Activated naive CD4-positive, alpha-beta T cell (primary cell): ENCODE data around the gene PEA15.

Source experiments
- DNase-seq, 4 experiments: peaks; one replicate each; lab custom pipeline; 2025; lab: John Stamatoyannopoulos, UW

The PEA15 gene

DNA sequence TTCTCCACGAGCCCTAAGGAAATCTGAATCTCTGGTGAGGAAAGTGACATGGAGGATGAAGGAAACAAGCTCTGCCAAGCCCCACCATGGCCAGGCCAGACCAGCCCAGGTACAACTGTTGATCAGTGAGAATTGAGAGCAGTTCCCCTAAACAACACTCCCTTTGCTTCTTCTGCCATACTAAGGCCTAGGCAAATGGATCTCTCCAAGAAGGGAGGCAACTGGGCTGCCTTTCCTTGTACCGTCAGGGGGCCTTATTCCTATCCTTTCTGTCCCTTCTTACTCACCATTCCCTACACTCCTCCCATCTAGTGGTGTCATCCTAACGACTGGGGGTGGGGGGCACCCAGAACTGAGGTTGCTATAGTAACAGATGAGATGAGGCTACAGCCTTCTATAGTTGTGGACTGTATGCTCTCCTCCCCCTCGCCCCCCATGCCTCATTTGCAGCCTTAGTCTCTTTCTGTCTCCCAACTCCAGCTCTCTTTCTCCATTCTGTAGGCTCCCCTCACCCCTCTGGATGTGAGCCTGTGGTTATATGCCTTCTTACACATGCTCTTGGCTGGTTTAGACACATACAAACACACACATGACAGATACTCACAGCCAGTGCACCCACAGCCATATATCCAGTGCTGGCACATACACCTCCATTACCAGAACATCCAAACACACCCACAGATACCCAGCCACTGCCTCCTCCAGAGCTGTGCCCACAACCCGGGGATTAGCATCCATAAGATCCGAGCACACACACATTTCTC lies 3.6 kb downstream of the PEA15 start:
- DNase-seq = no peak

DNA sequence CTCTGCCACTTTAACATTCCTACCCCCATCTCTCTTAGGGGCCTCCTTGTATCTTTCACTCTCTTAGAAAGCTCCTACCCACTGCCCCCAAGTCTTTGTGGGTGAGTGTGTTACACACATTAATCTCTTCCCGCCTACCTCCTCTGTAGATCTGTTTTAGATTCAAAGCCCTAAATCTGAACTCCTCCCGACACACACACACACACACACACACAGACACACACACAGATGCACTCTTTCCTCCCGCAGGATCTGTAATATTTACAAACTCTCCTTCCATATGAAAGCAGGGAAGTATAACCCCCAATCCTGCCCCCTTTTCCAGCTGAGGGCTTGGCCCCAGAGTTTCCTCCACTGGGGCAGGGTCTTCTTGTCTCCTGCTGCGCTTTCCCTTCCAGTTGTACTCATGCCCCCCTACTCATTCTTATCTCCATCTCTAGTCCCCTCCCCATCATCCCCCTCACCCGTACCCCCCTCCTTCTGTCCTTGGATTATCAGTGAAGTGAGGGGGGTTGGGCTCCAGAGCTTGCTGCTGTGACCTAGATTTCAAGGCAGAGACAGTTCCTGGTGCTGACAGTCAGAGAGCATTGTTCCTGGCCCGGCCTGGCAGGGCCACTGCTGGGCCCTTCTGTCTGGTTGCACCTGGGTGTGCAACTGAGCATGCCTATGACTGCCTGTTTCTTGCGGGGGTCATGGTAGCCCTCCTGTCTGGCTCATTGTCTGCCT lies 4.3 kb downstream of the PEA15 start:
- no peak for DNase-seq

DNA sequence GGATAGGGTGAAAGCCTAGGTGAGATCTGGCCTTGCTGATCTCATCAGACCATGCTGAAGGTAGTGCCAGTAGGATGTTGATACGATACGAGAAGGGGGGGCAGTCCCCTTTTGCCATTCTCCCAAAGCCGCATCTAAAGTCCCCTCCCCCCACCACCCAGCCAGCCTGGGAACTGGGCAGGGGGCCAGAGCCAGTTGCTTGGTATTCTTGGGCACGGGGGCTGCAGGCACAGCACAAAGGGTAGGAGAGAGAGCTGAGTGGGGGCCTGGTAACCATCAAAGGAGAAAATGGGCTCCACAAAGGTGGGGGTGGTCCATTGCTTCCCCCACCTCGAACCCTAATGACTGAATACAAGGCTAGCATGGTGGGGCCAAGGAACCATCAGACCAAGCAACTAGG lies 5.4 kb downstream of the PEA15 start:
- DNase-seq = no peak

DNA sequence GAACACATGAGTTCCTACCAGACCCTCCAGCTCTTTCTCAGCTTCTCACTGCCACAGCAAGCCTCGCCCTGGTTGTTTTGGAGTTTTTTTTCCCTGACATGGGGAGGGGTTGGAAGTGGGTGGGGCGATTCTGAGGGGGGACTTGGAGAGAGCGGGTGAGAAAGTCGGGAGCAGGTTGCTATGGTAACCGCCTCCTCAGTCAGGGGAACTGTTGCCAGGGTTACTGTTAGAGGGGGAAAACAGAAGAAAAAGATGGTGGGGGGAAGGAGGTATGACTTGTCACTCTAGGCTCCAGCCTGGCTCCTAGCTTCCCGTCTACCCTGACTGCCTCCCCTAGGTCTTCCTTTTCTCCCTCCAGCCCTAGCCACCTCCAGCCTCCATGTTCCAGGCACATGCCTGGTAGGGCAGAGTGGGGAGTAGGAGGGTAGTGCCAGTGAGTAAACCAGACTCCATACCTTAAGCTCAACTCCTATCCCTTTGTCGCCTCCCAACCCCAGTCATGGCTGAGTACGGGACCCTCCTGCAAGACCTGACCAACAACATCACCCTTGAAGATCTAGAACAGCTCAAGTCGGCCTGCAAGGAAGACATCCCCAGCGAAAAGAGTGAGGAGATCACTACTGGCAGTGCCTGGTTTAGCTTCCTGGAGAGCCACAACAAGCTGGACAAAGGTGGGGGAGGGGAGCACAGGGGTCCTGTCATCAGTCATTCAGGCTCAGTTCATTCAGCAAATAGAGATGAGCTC lies 6.0 kb downstream of the PEA15 start:
- no peak for DNase-seq

DNA sequence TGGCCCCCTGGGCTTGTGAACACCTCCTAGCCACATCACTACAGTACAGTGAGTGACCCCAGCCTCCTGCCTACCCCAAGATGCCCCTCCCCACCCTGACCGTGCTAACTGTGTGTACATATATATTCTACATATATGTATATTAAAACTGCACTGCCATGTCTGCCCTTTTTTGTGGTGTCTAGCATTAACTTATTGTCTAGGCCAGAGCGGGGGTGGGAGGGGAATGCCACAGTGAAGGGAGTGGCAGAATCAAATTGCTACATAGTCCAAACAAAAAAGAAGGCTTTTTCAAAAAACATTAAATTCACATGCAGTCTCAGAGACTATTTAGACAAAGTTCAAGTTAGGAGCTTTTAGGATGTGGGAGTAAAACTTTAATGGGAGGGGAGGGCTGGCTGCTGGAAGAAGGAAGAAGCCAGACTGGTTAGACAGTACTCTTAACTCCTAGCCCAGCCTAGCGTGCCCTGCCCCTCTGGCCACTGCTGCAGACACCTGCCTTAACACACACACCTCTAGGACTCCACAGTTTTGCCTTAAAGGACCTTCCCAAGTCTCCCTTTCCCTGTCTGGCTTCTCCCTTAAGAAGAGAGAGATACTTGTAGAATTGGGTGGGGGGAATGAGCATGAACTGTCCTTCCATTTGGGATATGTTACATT lies 9.4 kb downstream of the PEA15 start:
- DNase-seq = no peak

DNA sequence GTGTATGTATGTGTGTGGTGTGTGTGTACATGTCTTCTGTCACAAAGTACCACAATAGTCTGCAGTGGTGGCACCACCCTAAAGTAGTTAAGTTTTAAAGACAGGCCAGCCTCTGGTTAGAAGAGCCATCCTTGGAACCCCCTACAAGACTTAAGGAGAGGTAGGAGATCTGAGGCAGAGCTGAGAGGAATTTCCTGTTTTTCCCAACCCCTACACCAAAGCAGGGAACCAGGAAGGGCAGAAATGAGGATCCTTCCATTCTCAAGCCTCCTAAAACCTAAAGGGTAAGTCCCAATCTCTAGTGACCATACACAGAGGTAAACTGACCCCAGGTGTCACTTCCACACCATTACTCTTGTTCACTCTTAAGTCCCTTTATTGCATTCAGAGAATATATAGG lies 11.1 kb downstream of the PEA15 start:
- DNase-seq = no peak

DNA sequence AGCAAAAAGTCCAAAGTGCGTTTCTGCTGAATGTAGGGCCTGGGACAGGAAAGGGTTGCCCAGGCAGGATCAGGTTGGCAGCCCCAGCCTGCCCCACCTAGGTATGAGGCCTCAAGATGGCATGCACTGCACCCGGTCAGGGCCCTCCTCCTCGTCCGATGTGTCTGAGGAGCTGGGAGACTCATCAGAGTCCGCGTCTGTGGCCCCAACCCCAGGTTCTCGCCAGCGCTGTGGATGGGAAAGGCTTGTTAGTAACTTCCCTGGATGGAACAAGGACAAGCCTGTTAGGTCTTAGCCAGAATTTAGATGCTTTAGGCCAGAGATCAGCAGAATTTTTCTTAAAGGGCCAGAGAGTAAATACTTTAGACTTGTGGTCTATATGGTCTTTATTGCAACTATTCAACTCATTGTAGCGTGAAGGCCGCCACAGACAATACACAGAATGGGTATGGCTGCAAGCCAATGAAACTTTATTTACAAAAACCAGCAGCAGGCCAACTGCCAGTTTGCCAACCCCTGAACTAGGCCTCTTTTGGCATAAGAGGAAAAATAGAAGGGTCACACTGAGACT lies 12.4 kb downstream of the PEA15 start:
- no peak for DNase-seq

DNA sequence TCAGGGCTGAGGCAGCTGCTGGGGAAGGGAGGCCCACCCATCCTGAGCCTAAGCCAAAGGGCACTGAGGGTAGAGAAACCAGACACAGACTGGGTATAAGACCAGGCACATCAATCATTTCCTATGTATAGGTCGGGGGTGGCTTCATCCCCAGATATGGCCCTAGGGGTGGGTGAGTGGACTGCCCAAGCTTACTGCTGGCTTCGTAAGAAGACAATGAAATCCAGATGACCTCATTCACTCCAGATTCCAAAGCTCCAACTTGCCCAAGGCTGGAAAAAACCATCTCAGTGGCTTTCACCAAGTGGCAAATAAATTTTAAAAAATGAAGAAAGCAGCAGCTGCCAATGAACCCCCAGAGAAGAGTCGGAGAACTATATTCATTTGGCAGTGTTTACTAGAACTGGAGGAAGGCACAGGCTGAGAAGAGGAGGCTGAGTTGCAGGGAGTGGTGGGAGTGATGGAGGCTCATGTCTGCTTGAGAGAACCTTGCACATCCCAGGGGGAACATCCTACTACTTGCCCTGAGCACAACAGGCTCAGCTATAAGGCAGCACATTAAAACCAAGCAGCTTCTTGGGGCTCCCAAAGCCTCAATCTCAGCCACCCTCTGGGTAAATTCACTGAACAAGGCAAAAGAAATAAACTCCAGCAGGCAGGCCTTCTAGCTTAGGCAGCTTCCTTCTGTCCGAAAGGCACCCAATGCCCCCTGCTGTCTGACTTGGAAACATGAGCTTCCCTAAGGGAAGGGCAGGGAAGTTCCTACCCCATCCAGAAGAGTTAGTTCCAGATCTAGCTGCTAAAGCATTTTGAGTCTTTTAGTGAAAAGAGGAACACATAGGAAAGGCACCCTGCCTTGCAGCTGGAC lies 14.1 kb downstream of the PEA15 start:
- no peak for DNase-seq

DNA sequence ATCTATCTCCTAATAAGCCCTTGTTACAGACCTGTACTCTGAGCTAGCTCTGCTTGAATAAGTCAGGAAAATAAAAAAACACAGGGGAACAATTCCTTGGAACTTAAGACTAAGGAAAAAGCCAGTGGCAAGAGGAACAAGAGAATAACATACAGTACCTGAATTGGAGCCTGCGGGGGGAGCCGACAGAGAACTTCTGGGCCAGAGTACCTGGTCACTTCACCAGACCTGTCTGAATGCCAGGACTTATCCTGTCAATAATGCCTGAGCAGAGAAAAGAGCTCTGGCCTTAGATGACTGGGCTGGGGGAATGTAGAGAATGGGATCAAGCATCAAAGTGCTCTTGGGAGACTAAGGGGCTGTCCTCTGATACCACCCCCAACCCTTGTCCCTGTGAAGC lies 15.1 kb downstream of the PEA15 start:
- no peak for DNase-seq

DNA sequence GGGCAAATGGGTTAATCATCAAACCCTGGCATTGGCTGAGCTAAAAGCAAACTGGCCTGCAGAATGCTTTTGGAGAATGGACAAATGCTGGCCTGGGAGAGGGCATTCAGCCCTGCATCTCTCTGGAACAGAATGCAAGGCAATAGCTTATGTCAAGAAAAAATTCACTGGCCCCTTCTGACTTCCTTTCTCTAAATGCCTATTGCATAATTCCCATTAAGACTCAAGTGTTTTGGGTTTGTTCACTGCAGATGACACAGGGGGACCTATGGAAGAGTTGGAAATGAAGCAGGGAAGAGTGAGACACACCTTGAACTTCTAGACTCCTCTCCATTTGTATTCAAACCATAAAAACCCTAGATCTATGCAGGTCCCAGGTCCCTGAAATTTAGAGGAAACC lies 15.9 kb downstream of the PEA15 start:
- no peak for DNase-seq

DNA sequence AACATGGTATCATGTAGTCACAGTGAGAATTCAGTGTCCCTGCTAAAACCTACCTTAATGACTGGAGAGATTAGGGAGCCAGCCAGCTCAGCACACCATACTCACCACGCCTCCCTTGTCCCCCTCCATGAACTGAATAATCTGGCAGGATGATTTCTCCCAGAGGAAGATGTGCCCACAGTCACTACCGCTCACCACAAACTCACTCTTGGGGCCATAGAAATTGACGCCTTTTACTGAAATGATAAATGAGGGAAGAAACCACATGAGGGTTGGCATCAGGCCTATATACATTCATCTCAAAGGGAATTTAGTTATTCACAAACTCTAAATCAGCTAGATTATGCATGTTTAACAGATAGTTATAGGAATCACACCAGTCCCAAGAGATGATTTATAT lies 17.4 kb downstream of the PEA15 start:
- DNase-seq = no peak

DNA sequence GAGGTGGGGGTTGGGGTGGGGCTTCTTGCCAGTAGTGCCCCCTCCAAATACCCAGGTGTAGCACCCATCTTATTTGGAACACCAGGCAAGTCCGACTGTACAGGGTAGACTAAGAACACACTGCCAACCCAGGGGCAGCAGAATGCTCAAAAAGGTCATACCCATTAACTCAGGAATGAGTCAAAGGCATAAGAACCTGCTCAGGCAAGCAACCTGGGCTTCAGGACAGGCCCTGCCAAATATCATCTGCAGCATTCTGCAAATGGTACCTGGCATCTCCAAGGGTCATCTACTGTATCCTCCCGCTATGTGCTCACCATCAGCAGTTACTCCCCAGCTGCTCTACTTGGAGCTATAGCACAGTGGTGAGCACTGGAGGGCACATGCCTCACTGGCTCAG lies 19.4 kb downstream of the PEA15 start:
- no peak for DNase-seq

DNA sequence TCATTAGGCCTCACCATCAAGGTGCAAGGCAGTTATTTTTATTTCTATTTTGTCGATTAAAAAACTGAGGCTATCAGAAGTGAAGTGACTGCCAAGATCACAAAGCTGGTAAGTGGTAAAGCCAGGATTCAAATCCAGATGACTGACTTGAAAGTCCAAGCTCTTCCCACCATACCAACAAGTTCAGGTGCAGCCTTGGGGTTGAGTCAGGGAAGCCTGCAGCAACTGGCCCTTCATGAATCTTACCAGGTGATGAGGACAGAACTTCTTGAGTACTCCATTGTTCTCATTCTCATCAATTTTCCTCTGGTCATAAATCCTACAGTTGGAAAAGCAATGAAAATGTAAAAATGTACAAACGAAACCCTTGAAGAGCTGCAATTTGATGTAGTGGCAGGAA lies 20.2 kb downstream of the PEA15 start:
- DNase-seq = no peak

DNA sequence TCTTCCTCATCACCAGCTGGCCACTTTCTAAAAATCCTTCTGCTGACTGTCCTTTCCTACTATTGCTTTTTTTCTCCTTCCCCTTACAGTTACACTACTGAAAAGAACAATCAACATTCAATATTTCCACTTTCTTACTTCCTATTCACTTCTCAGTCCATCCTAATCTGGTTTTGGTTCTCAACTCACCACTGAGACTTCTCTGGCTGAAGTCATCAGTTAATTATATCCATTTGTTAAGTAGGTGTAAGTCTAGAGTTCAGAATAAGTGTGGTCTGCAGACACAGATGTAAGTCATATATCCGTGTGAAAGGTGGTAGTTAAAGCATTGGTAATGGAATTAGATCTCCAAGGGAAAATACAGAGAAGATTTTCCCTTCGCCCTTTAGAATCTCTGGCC lies 21.4 kb downstream of the PEA15 start:
- DNase-seq = no peak

DNA sequence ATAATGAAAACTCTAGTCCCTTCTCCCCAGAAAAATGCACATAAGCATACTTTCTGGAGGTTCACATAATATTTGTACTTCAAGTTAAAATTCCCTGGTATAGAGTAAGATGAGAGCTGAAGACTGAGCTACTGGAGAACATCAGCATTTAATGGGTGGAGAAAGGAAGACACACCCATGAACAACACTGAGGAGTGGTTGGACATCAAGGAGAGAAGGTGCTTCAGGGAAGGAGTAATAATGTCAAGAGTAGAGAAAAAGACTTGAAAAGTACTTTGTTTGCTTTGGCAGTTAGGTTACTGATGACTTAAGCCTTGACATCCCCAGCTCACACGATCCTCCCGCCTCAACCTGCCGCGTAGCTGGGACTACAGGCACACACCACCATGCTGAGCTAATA lies 21.9 kb downstream of the PEA15 start:
- DNase-seq = no peak

DNA sequence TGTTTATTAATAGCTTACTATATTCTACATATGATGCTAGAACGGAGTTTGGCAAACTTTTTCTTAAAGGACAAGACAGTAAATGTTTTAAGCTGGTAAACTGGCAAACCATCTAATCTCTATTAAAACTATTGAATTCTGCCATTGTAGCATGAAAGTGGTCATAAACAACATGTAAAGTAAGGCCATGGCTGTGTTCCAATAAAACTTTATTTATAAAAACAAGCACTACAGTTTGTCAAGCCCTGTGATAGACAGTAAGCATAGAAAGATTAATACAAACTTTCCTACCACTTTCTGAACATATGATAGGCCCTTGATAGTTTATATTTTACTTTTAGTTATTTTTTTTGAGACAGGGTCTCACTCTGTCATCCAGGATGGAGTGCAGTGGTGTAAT lies 22.4 kb downstream of the PEA15 start:
- no peak for DNase-seq

DNA sequence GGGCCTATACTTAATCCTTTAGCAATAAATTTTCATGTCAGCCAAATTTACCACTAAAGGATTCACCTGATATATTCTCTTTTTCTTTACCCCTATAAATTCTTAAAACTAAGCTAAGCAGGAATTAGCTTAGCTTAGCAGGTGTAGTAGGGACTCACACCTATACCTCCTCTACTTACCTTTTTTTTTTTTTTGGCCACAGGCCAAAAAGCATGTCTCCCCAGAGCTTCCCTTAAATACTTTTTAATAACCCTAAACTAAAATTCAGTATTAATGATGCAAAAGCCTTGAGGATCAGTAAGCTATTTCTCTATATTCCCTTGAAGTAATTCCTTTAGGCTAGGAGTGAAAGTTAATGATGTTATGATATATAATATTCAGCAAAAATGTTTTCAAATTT lies 23.2 kb downstream of the PEA15 start:
- DNase-seq = no peak

DNA sequence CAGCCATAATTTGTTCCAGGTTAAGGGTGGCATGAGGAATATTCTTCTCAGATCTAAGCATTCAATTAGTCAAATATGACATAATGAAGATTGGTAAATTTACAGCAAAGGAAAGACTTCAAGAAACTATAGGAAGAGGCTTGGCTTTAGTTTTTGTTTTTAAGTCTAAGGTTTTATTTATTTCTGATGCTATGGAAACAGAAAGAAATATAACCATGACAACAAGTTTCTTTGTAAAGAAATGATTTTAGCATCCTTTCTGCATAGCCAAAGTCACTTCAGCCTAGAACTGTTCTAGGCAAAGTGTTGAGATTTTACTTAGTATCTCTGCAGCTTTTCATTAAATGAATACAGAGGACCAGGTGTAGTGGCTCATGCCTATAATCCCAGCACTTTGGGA lies 27.7 kb downstream of the PEA15 start:
- no peak for DNase-seq

DNA sequence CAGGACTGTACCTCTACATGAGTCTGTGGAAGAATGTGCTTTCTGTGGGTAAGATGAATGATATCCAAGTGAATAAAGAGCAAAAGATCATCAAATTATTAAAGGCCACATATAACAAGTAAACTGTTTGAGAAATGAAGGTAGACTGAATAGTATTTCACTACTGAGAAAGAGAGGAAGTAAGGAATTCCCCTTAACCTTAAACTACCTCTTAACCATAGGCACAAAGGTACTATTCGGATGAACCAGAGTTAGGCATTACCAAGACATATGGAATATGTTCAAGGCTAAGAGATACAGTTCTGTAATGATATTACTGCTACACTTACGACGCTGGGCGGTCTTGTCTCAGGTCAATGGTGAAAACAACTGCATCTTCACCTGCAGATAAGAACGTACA lies 31.6 kb downstream of the PEA15 start:
- DNase-seq = no peak

DNA sequence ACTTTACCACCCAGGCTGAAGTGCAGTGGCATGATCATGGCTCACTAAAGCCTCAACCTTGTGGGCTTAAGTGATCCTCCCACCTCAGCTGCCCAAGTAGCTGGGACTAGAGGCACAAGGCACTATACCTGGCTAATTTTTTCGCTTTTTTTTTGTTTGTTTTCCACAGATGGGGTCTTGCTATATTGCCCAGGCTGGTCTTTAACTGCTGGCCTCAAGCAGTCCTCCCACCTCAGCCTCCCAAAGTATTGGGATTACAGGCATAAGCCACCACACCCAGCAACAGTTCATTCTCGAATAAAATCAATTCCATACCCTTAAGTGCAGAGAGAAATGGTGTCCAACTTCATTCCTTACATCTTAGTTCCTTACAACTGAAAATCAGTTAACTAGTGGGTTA lies 32.4 kb downstream of the PEA15 start:
- DNase-seq = no peak

DNA sequence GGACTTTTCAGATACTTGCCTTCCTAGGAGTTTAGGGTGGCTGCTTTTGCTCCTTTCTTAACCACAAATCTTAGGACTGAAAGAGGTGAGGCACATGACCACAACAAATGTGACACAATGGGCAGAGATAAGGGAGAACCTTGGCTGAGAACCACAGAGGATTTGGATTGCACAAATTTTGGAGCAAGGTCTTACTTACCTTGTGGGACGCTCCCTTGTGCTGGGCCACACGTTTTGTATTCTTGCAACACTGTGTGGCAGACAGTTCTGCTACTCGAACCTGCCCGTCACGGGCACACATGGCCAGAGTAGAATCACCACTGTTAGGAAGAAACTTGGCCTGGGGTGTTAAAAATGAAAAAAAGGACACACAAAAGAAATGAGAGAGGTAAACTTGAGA lies 33.2 kb downstream of the PEA15 start:
- no peak for DNase-seq
